GM21390 (cell line): Measurements from ENCODE around the gene BBS9.
"Not testable (repeated sequence)": the region's sequence is repeated elsewhere in the genome, so short reads cannot be mapped to it uniquely, and the experiment has no call there.

ENCODE experiments used
- ATAC-seq: cut with Tn5 transposase; IDR thresholded peaks from one replicate; pipeline ENCODE4 v1.9.1; 2021; ENCODE audit not compliant: unreplicated experiment

BBS9 gene

DNA sequence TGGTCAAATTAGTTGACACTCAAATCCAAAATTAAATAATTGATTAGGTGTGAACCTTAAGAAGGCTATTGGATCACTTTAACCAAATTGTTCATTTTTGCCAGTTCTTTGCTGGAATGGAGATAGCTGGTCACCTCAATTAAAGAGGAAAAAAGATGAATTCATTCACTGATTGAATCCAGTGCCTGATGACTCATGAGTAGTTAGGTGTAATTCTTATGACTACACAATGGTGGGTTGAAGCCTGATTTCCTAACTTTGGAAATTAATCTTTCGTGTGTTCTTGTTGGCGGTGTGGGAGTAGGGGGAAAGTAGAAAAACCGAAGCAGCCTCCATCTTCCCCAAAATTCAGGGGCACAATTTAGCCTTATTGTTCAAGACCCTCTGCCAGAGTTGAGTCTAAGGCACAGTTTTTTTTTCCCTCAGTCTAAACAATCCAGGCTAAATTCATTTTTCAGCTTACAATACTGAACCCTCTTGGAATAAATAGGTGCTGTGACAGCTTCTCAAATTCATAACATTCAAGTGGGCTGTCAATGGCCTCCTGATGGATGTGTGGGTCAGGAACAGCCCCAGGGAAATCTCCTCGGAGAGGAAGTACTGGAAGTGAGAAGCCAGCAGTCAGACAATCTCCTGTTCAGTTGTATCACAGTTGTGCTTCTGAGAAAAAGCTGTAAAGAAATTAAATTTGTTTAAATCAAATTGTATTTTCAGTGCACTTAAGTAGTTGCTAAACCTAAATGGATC lies 356.6 kb downstream of the BBS9 start:
- no peak for ATAC-seq

DNA sequence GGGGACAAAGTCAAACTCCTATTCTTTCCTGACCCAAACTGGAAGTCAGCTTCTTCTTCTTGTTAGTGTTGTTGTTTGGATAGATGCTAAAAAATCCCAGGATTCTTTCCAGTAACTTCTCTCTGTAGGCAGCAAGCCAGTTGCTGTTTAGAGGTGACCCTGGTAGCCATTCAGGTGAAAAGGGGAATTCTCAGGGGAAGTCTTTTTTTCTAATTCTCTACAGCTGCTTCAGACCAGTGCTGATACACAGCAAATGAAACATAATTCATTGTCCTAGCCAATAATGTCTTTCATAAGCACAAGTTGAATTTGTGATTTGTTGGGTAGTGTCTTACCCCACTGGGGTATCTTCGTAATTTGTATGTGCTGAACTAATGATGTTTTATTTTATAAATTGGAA lies 357.3 kb downstream of the BBS9 start:
- ATAC-seq: no peak

DNA sequence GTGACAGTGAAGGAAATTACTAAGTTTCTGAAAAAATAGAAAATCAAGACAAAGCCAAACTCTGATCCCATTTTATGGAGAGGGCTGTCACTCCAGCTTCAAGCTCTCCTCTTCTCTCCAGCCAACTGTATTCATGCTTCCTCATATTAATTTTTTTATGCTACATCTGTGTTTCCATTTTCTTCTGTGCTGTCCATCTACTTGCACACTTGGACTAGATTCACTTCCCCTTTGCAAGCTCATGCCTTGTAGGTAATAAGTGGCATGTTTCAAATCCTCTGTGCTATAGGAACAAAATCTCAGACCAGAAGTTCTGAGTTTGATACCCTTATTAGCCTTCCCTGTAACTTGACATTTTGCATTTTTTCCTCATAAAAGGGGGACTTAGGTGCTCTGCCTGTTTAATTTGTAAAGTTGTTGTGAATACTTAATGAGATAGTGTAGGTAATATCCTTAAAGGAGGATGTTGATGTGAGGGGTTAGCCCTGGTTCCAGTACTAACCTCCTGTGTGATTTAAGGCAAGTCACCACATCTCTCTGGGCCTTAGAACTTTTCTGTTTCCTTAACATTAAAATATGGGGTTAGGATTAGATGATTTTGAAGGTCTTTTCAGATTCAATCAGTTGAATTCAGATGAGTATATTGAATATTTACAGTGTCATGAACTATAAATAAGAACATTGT lies 358.8 kb downstream of the BBS9 start:
- ATAC-seq: peak; percentile 69

DNA sequence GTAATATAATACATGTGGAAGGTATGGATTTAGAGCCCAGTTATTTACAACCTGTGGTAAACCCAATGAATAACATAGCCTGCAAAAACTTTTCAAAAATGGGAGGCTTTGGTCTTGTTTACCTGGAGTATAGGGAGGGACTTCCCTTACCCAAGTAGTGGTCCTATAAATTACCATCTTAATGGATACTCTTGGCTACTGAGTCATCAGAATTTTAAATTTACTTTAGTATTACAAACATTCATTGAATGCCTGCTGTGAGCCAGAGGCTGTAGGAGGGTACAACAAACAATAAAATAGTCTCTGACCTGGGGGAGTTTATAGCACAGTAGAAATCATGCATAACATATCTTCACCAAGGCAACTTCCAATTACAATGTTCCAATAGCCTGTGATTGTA lies 365.1 kb downstream of the BBS9 start:
- ATAC-seq: no peak

DNA sequence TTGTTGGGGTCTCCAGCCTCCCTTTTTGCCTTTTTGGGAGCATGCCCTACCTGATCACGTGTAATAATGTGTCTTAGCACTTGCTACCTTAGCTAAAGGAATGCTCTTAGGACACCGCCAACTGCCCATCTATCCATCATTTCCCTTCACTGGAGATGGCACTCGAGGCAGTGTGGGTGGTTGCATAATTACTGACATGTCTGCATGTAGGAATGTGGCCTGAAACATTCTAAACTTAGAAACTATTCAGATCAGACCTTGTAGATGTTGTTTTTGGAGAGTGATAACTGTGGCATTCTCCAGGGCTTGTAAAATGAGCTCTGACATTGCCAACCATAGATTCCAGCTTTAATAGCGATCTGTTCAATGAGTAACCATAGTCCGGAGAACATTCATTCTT lies 365.8 kb downstream of the BBS9 start:
- no peak for ATAC-seq

DNA sequence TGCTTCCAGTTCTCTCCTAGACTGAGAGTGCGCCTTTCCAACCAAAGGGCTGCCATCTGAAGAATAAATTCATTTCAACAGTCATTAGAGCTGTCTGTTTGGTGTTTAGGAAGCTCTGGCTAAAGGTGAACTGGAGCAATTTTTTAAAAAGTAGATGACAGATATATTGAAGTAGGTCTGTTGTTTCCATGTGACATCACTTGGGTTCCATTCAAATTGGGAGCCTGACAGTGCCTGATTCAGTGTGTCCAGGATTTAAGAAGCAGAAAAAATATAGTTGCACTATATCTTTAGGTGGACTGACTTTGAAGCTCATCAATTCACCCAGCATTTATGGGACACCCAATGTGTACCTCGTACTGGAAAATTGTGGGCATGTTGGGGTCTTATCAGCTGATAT lies 367.7 kb downstream of the BBS9 start:
- no peak for ATAC-seq

DNA sequence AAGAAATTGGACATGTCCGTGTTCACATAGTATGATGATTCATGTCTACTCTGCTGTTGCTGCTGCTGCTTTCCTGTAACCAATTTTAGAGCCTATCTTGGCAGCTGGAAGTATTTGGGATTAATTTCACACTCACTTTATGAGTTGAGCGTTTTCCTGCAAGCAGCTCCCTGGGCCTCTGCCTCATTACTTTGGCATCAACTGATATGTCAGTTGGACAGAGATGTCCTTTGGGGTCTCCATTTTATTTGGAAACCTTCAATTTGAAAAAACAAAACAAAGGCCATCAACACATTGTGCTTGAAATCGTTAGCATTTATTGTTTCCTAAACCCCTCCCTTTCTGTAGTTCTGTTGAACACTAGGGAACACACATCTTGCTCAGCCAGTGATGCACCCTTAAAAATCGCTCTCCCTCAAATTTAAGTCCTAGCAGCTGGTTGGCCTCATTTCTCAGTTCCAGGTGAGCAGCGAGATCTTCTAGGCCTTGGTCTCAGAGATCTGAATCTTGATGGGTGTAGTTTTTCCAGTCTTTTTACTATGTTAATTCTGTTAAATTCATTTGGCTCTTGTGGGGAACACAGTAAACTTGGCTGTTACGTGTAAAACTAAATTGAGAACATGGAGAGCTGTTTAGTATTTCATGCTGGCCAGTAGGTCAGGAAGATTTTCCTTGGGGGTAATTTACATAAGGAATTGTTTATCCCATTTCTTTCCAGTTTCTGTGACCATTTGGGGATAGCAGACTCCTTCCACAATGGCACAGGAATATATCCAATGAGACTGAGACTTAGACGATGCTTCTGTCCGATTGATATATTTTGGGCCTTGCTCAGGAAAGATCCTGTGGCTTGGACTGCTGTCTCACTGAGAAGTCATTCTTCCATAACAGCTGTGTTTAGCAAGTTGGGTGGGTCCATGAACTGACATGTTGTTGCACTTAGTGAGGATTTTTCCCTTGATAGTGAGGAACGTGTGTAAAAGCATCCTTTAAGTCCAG lies 371.6 kb downstream of the BBS9 start:
- no peak for ATAC-seq

DNA sequence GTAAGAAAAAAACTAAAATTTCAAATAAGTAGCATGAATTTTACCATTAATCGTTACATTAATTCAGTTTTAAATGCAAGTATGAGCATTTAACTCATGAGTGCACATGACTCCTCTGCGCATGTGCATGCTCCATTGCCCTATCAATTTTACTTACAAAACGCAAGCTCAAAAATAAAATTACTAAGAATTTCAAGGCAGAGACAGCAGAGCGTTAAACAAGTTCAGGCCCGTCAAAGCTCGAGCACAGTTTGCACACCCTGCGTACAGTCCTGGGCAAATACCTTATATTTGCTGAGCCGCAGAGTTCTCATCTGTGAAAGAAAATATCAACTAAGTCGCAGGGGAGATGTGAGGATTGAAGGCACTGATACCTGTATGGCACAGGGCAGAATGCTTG lies 373.6 kb downstream of the BBS9 start:
- ATAC-seq: no peak

DNA sequence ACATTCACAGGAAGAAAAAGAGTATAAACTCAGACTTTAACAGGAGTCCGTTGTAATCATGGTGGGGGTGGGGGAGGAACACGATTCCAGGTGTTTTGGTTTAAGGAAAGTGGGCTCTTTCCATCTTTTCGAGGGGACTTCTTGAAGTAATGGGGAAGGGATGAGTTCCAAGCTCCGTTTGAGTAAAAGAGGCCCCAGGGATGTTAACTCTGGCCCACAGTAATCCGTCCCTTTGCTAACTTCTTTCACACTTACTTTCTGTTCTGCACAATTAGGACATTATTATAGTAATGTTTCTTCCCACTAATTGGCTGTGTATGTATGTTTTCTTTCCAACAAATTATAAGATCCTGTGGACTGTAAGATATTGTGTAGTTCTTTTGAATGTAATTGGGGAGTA lies 374.4 kb downstream of the BBS9 start:
- no peak for ATAC-seq

DNA sequence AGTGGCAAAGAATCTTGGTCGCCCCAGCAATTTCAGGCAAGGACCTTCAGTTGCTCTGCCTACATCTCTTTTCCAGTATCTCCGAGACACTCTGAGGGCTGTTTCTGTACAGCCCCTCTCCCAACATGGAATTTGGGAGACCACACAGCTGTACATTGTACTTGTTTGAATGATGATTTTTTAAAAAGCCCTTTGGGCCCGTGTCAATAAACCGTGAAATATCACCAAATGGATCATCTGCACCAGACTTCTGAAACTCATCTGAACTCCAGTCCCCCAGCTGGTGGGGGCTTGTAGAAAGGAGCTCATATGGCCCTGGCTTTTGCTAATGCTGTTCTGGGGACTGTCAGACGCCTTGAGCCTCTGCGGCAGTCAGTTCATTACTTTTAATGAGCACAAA lies 374.9 kb downstream of the BBS9 start:
- no peak for ATAC-seq

DNA sequence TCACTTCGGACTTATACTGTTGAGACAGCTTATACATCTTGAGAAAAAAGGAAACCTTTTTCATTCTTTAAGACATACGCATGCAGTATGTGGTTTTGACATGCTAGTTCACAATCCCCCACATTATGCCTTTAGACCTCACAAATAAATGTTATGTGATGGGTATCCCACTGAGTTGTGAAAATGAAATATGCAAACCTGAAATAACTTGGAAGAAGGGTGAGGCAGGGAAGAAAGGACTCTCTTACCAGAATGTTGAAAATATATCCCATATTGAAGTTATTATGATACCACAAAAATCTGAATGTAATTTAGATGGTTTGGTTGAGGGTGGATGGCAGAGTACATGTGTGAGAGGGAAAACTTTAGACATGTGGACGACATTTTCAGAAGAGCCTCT lies 379.8 kb downstream of the BBS9 start:
- ATAC-seq: no peak

DNA sequence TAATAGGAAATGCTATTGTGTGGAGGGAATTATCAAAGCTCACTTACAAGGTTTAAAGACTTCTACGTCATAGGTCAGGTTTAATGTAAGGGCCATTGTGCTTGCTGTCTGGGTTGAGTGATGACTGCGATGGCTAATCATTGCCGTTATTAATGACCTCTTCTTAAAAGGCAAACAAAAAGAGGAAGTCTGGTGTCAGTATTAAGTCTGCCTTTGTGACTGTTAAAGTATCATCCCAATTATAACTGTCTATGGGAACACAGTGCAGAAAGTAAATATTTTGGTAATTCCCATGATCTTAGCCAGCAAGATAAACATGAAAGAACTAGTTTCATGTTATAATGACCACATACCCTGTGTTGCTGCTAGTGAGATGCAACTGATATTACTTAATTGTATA lies 382.4 kb downstream of the BBS9 start:
- no peak for ATAC-seq

DNA sequence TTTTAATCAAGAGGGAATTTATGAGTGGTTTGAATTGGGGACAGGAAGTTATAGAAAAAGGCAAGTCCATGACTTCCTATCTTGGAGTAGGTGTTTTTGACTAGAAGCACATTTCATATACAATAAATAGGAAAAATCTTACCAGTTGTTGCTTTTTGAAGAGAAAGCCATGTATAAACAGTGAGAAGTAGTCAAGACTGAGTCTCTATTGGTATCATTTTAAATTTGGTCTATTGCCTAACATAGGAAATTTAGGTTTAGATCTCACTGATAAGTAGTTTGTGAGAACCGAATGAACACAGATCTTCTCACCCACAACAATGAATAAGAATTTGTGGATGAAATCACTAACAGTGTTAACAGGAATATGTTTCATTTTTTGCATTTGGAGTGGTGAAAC lies 387.2 kb downstream of the BBS9 start:
- no peak for ATAC-seq

DNA sequence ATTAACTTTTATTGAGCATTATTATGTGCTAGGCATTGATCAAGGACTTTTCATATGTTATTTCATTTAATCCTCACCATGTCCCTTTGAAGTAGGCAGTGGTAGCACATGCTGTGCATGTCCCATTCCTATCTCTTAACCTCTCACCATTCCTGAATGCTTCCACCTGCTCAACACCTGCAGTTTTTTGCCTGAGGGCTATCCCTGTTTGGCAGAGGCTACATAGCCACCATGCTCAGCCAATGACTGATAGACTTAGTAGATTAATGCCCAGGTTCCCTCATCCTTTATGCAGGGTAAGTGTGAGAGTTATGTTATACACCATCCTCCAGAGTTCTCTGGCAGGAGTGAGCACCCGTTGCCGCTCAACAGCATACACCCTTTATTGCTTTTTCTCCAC lies 387.8 kb downstream of the BBS9 start:
- ATAC-seq: no peak

DNA sequence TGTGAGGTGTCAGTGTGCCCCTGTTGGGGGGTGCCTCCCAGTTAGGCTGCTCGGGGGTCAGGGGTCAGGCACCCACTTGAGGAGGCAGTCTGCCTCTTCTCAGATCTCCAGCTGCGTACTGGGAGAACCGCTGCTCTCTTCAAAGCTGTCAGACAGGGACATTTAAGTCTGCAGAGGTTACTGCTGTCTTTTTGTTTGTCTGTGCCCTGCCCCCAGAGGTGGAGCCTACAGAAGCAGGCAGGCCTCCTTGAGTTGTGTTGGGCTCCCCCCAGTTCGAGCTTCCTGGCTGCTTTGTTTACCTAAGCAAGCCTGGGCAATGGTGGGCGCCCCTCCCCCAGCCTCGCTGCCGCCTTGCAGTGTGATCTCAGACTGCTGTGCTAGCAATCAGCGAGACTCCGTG lies 397.6 kb downstream of the BBS9 start:
- ATAC-seq: not testable (repeated sequence)

DNA sequence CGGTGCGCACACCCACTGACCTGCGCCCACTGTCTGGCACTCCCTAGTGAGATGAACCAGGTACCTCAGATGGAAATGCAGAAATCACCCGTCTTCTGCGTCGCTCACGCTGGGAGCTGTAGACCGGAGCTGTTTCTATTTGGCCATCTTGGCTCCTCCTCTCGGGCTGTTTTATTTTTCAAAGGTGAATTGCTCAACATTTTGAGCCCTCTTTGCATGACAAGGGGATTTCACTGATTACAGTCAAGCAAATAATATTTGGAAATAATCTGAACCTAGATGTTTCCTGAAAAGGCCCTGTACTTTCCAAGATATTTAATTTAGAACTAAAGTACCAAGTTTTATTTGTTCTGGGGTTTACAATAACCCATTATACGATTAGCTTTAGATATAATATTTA lies 398.2 kb downstream of the BBS9 start:
- ATAC-seq: not testable (repeated sequence)

DNA sequence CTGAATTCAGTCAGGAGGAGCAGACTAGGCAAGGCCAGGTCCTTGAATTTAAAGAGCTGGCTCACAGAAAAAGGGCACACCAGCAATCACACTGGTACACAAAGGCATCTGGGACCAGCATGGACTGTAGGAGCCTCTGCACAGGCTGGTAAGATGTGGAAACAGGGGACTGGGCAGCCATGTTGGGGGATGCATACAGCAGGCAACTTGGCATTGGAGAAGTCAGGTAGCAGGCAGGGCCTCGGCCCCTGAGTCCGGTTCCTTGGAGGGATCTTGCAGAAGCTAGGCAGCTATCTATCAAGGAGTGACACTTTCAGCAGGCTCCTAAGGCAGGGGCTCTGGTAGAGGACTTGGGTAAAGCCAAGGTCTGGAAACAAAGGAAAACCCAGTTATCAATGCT lies 399.7 kb downstream of the BBS9 start:
- ATAC-seq: no peak

DNA sequence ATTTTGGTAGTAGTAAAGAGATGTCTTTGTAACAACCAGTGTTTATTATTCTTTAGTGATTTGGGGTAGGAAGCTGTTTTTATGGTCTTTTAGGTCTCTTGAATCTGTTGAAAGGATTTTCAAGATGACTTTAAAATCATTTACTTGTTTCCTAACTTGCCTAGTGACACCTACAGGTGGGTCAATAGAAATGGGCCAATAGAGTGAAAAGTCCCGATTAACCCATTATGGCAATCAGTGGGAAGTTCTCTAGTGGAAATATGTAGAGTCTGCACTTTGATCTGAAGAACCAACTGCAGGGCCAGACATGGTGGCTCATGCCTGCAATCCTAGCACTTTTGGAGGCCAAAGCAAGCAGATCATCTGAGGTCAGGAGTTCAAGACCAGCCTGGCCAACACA lies 401.3 kb downstream of the BBS9 start:
- no peak for ATAC-seq

DNA sequence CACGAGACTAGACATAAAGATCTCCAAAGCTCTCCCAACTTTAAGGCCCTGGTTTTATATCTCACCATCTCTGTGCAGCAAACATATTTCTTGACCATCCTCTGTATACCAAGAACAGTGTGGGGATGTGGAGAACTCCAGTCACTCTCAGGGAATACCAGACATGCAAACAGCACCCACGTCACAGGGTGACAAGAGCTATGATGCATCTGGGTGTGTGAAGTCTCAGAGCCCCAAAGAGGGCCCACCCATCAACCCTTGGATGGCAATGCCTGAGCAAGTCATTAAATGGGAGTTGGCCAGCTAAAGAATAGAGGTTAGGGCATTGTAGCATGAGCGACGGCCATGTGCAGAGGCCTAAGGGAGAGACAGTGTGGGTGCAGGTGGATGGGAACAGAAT lies 402.5 kb downstream of the BBS9 start:
- ATAC-seq: no peak

DNA sequence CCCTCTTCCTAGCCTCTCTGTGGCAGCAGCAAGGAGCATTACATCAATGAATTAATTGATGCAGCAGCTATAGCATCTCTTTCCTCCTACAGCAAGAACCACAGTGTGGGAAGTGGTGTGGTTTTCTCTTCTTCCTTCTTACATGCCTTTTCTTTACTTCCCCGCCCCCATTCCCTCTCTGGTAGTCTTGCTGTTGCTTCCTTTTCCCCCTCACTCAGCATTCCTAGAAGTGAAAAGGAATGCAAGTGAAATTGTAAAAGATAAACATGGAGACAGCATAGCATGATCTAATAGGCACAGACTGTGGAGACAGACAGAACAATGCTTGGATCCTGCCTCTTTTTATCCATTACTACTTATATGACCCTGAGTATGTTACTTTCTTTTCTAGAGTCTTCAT lies 405.5 kb downstream of the BBS9 start:
- no peak for ATAC-seq

DNA sequence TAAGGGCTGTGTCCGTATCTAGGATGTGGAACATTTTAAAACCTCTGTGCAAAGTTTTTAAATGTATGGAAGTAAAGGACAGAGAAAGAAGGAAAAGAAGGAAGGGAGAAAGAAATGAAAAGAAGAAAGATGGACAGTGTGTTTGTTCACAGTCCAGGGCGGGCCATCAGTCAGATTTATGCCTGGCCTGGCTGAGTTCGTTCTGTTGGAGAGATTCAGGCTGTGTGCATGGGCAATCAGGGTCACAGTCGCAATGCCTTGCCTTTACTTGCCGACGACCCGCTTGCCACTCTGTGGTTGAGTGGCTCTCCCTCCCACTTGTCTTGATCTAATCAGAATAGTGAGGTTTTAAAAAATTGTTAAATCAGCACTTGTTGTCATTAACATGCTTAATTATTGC lies 406.6 kb downstream of the BBS9 start:
- no peak for ATAC-seq
